HepG2 (cell line): Measurements from ENCODE around the gene GNL1. TPM values are rescaled to one million over a fixed set of nuclear protein-coding genes. Genes with fewer than 3 reads are reported as not detected.

ENCODE experiments used
- ATAC-seq: fragments of 200-7000 bp; cut with Tn5 transposase; 3 replicates; pipeline ENCODE4 v1.9.1; 2020; ENCODE audit warnings: mild to moderate bottlenecking, moderate library complexity
- BruUV-seq: library from RNA; stranded (reverse); fragments of 400-500 nt; replicated peaks from 2 replicates; lab custom pipeline; 2021; lab: Mats Ljungman, UMichigan
- CTCF ChIA-PET: fragments of 300-600 bp; formaldehyde crosslinking; extraction: SDS; loops from one replicate; lab custom pipeline; 2021; ENCODE audit warnings: low total read pairs, inconsistent platforms, low intra/inter-chr PET ratio; lab: Yijun Ruan, JAX
- POLR2A ChIA-PET: fragments of 350-600 bp; sonication (Branson Sonifier 250); formaldehyde crosslinking; loops from one replicate; lab custom pipeline; 2020; ENCODE audit warnings: antibody characterized with exemption, inconsistent platforms; lab: Yijun Ruan, JAX
- DNase-seq: peaks from one replicate; pipeline ENCODE4 v3.0.0-alpha.2; 2015; ENCODE audit warnings: low spot score
- FAIRE-seq: peaks from 3 replicates; lab custom pipeline; 2011; peaks lifted over from hg19 to GRCh38; lab: Jason Lieb, UNC
- H2AFZ ChIP-seq: one replicate; pipeline ENCODE4 v1.6.1; 2011; ENCODE audit warnings: low read length, inconsistent platforms
- H3K27ac ChIP-seq: fragments of 300-600 bp; 3 replicates; pipeline ENCODE4 v1.8.0; 2011; ENCODE audit warnings: mixed run types, mild to moderate bottlenecking, mixed read lengths, low read length, inconsistent platforms; ENCODE audit not compliant: insufficient read depth; ENCODE audit errors: extremely low read length
- H3K27me3 ChIP-seq, 2 experiments: fragments of 200-600 bp in 1 of 2; 2 replicates in 1 of 2; 3 replicates in 1 of 2; pipeline versions ENCODE4 v1.6.0 to v1.8.0; 2011; ENCODE audit warnings: low read length in 2 of 2, mild to moderate bottlenecking in 2 of 2, moderate library complexity in 2 of 2, inconsistent platforms in 1 of 2; ENCODE audit not compliant: insufficient read depth in 2 of 2, control insufficient read depth in 1 of 2
- H3K36me3 ChIP-seq, 2 experiments: fragments of 200-600 bp in 1 of 2; replicated peaks in 1 of 2; 2 replicates in 1 of 2; 3 replicates in 1 of 2; pipeline versions ENCODE4 v1.5.1 to v1.8.0; 2011; ENCODE audit warnings: low read length in 2 of 2, inconsistent platforms in 1 of 2; ENCODE audit not compliant: insufficient read depth in 2 of 2, control insufficient read depth in 1 of 2
- H3K4me1 ChIP-seq: 2 replicates; pipeline ENCODE4 v1.5.1; 2012; ENCODE audit warnings: low read length, inconsistent platforms; ENCODE audit not compliant: insufficient read depth
- H3K4me2 ChIP-seq: 2 replicates; pipeline ENCODE4 v1.6.0; 2011; ENCODE audit warnings: low read depth, low read length, inconsistent platforms
- H3K4me3 ChIP-seq, 3 experiments: fragments of 200-600 bp in 1 of 3; sonication (generic), shearing (Covaris generic) in 1 of 3; replicated peaks in 1 of 3; 2 replicates each; pipeline ENCODE4 v1.5.1; 2011 to 2016; ENCODE audit warnings: low read length in 3 of 3, inconsistent platforms in 2 of 3, low read depth in 2 of 3, mild to moderate bottlenecking in 2 of 3, control low read depth in 1 of 3, mixed read lengths in 1 of 3; ENCODE audit not compliant: insufficient read depth in 1 of 3
- H3K79me2 ChIP-seq: one replicate; pipeline ENCODE4 v1.6.1; 2011; ENCODE audit warnings: low read length, inconsistent platforms; ENCODE audit not compliant: insufficient read depth
- H3K9ac ChIP-seq: 2 replicates; pipeline ENCODE4 v1.6.0; 2011; ENCODE audit warnings: mild to moderate bottlenecking, low read depth, low read length, inconsistent platforms; ENCODE audit not compliant: insufficient read depth
- H3K9me3 ChIP-seq: 2 replicates; pipeline ENCODE4 v1.5.1; 2012; ENCODE audit warnings: mild to moderate bottlenecking, low read length
- H4K20me1 ChIP-seq: 2 replicates; pipeline ENCODE4 v1.6.0; 2011; ENCODE audit warnings: inconsistent platforms, mild to moderate bottlenecking, low read length, moderate library complexity; ENCODE audit not compliant: insufficient read depth
- HOXA5 ChIP-seq: sonication (generic); formaldehyde crosslinking; IDR thresholded peaks from 2 replicates; pipeline ENCODE4 v1.4.0; 2020; ENCODE audit warnings: missing genetic modification reagents
- JUNB ChIP-seq: sonication (generic); formaldehyde crosslinking; IDR thresholded peaks from 2 replicates; pipeline ENCODE4 v1.8.0; 2022; ENCODE audit warnings: missing genetic modification reagents, mild to moderate bottlenecking, borderline replicate concordance
- MIXL1 ChIP-seq: IDR thresholded peaks from 2 replicates; pipeline ENCODE4 v1.6.1; 2016
- POLR2A ChIP-seq, 2 experiments: IDR thresholded peaks; 2 replicates each; pipeline ENCODE4 v1.6.1; 2011; ENCODE audit warnings: low read depth in 2 of 2, low read length in 2 of 2, mild to moderate bottlenecking in 1 of 2, moderate library complexity in 1 of 2; ENCODE audit not compliant: insufficient read depth in 1 of 2
- POLR2AphosphoS5 ChIP-seq: IDR thresholded peaks from 2 replicates; pipeline ENCODE4 v1.6.1; 2012; ENCODE audit warnings: low read depth, low read length
- POLR2G ChIP-seq: fragments of 200-400 bp; formaldehyde crosslinking; IDR thresholded peaks from 2 replicates; pipeline ENCODE4 v1.6.1; 2018; ENCODE audit warnings: mild to moderate bottlenecking, low read depth, low read length, moderate library complexity
- RBM22 ChIP-seq: fragments of 200-400 bp; formaldehyde crosslinking; optimal IDR thresholded peaks from 2 replicates; pipeline ENCODE3; 2017; ENCODE audit warnings: mild to moderate bottlenecking, low read length, moderate library complexity
- REL ChIP-seq: sonication (generic); formaldehyde crosslinking; conservative IDR thresholded peaks from 2 replicates; pipeline ENCODE4 v1.8.0; 2022; ENCODE audit warnings: mild to moderate bottlenecking, missing genetic modification reagents, moderate library complexity
- RFXAP ChIP-seq: sonication (generic); formaldehyde crosslinking; IDR thresholded peaks from 2 replicates; pipeline ENCODE4 v1.4.0; 2020; ENCODE audit warnings: missing genetic modification reagents, borderline replicate concordance
- SNAI1 ChIP-seq: sonication (generic); formaldehyde crosslinking; IDR thresholded peaks from 2 replicates; pipeline ENCODE4 v1.5.0; 2020; ENCODE audit warnings: mild to moderate bottlenecking, missing genetic modification reagents, borderline replicate concordance
- THAP11 ChIP-seq: IDR thresholded peaks from 2 replicates; pipeline ENCODE4 v1.6.1; 2016; ENCODE audit warnings: missing biosample characterization, missing genetic modification reagents
- ZNF33A ChIP-seq: sonication (generic); formaldehyde crosslinking; IDR thresholded peaks from 2 replicates; pipeline ENCODE4 v1.5.1; 2020; ENCODE audit warnings: missing genetic modification reagents, mild to moderate bottlenecking, moderate library complexity, borderline replicate concordance
- ZNF891 ChIP-seq: sonication (generic); formaldehyde crosslinking; IDR thresholded peaks from 2 replicates; pipeline ENCODE4 v1.5.0; 2020; ENCODE audit warnings: mild to moderate bottlenecking, missing genetic modification reagents
- WGBS: methylation state at CpG from one replicate; pipeline ENCODE4 v1.1.6; 2017; ENCODE audit warnings: low lambda C conversion rate; 5-methylcytosine and 5-hydroxymethylcytosine counted together
- in situ Hi-C: cut with HindIII; loops from 2 replicates; pipeline ENCODE4 v1.10.0; 2017; ENCODE audit warnings: low pct_unique_long_range_greater_than_20kb; ENCODE audit not compliant: extremely low pct_ligation_motif_present
- intact Hi-C: fragments of 100-400 bp; cut with micrococcal nuclease; formaldehyde crosslinking; loops from one replicate; pipeline ENCODE4 v1.10.0; 2022; ENCODE audit not compliant: unreplicated experiment
- polyA plus RNA-seq, 8 experiments: library from polyadenylated mRNA; depleted of rRNA in 3 of 8; stranded (reverse) in 7 of 8; unstranded in 1 of 8; fragments of >200 nt; fragmentation: Illumina TruSeq in 4 of 8; extraction: Trizol in 4 of 8; gene quantifications; 2 replicates each; pipeline versions ENCODE4 v1.2.1 to v1.2.3, GENCODE V29; 2011 to 2016; ENCODE audit warnings: low read depth in 4 of 8, missing spikeins in 1 of 8, mixed read lengths in 1 of 8; ENCODE audit not compliant: insufficient read depth in 1 of 8
- total RNA-seq, 5 experiments: library from RNA; depleted of rRNA; stranded (reverse); fragments of >200 nt; fragmentation: Illumina TruSeq; extraction: Trizol; gene quantifications; 2 replicates each; pipeline ENCODE4 v1.2.3, GENCODE V29; 2016; ENCODE audit warnings: low read depth in 1 of 5
- TF ChIP-seq, protein P1 (sequence below): sonication (generic); formaldehyde crosslinking; IDR thresholded peaks from 2 replicates; pipeline ENCODE4 v1.5.0; 2020; ENCODE audit warnings: mild to moderate bottlenecking, missing genetic modification reagents

Gene GNL1
- total and polyA plus RNA-seq, 2 of the 13 experiments (the other 11 are each of a cell fraction or from before 2014, with no cell fraction given), result 35.0 to 55.6 TPM

DNA sequence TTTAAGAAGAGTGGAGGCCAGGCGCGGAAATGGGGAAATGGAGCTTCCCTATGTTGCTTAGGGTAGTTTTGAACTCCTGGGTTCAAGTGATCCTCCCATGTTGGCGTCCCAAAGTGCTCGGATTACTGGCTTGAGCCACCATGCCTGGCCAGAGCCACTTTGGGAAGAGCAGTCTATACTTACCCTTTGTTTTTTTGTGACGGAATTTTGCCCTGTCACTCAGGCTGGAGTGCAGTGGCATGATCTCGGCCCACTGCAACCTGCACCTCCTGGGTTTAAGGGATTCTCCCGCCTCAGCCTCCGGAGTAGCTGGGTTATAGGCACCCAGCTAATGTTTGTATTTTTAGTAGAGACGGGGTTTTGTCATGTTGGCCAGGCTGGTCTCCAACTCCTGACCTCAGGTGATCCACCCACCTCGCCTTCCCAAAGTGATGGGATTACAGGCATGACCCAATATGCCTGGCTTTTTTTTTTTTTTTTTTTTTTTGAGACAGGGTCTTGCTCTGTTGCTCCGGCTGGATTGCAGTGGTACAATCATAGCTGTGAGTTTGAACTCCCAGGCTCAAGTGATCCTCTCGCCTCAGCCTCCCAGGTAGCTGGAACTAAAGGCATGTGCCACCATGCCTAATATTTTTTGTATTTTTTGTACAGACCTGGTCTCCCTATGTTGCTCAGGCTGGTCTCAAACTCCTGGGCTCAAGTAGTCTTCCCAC is 42.8 kb upstream of the GNL1 start:
- Histone ChIP-seq H3K9ac (no peak overlapping the region), H3K4me3 (no peak overlapping the region), H3K4me1 (no peaks in the 10 kb centered on the region), H3K9me3 (no peaks in the 10 kb centered on the region), H3K79me2 (no peaks in the 10 kb centered on the region), H3K27me3 (no peaks in the 10 kb centered on the region), H3K4me2 (no peak overlapping the region), H3K36me3 (peaks cover 26 to 40% of the 10 kb centered on the region in 2 experiments), H2AFZ (no peak overlapping the region), H4K20me1 (no peaks in the 10 kb centered on the region), H3K27ac (no peak overlapping the region)
- POLR2A ChIA-PET, result interaction anchor here (0.6 to 10.8 kb wide), 14 partner anchors 9 to 201 kb away, joined by 3 to 172 read pairs (median 4); partner anchors contain the start of genes ABCF1, DHX16, GNL1 and PRR3
- in situ Hi-C loops, result no loop called here
- DNase-seq, result no peak
- 96% methylated on average over 11 of the region's 12 CpGs for WGBS
- ATAC-seq, result no peak
- BruUV-seq, result no TSS peak
- no peak for FAIRE-seq
- CTCF ChIA-PET, result interaction anchor here (2.4 kb wide), 1 partner anchor 117 kb away, joined by 19 read pairs; no protein-coding TSS in a partner anchor
- TF ChIP-seq, protein P1, sequence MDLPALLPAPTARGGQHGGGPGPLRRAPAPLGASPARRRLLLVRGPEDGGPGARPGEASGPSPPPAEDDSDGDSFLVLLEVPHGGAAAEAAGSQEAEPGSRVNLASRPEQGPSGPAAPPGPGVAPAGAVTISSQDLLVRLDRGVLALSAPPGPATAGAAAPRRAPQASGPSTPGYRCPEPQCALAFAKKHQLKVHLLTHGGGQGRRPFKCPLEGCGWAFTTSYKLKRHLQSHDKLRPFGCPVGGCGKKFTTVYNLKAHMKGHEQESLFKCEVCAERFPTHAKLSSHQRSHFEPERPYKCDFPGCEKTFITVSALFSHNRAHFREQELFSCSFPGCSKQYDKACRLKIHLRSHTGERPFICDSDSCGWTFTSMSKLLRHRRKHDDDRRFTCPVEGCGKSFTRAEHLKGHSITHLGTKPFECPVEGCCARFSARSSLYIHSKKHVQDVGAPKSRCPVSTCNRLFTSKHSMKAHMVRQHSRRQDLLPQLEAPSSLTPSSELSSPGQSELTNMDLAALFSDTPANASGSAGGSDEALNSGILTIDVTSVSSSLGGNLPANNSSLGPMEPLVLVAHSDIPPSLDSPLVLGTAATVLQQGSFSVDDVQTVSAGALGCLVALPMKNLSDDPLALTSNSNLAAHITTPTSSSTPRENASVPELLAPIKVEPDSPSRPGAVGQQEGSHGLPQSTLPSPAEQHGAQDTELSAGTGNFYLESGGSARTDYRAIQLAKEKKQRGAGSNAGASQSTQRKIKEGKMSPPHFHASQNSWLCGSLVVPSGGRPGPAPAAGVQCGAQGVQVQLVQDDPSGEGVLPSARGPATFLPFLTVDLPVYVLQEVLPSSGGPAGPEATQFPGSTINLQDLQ (CRISPR knock-in tag), result 0 out of 2 replicates have a peak, but pooled peaks have one; percentile 64
- TF ChIP-seq HOXA5 (CRISPR knock-in tag) (0 out of 2 replicates have a peak, but pooled peaks have one; percentile 5), RBM22 (peak; percentile 16), POLR2AphosphoS5 (peak; percentile 21), ZNF33A (CRISPR knock-in tag) (no peak), REL (CRISPR knock-in tag) (no peak), SNAI1 (CRISPR knock-in tag) (no peak), JUNB (no peak), THAP11 (CRISPR knock-in tag) (no peak), MIXL1 (no peak), RFXAP (CRISPR knock-in tag) (peak; percentile 17; the same call in 1 of the 2 replicates), ZNF891 (CRISPR knock-in tag) (0 out of 2 replicates have a peak, but pooled peaks have one; percentile 43), POLR2A (IDR thresholded peaks at IDR 0.05; ENCODE audit: insufficient read depth in 1 of 2, low read depth in 2 of 2, low read length in 2 of 2) (peak; percentile 25 to 41), POLR2G (peak; percentile 47; the same call in 1 of the 2 replicates)
- intact Hi-C loops, result no loop called here
